ENCODE measurements around the gene HIVEP2. TPM values are rescaled to one million over a fixed set of nuclear protein-coding genes. Genes with fewer than 3 reads are reported as not detected.

Gene HIVEP2
- total RNA-seq, 1 donor from 2014 or later: 38.4 TPM

- no peak for DNase-seq (ENCODE audit: low spot score)
- Mint-ChIP-seq H3K27ac (no peak overlapping the region), H3K4me3 (no peak overlapping the region), H3K9me3 (no peaks in the 10 kb centered on the region), H3K4me1 (ENCODE audit: low read depth) (no peaks in the 10 kb centered on the region), H3K27me3 (ENCODE audit: insufficient read depth) (peaks cover 4% of the 10 kb centered on the region), H3K36me3 (ENCODE audit: low read depth) (no peaks in the 10 kb centered on the region)
- intact Hi-C loops (cut with micrococcal nuclease): loop anchor here (10.0 kb wide), 1 partner anchor 263 kb away; no protein-coding TSS in a partner anchor
Observed at GRCh38 chr6:142737368-142738034, 207.5 kb downstream of the HIVEP2 start.

DNA sequence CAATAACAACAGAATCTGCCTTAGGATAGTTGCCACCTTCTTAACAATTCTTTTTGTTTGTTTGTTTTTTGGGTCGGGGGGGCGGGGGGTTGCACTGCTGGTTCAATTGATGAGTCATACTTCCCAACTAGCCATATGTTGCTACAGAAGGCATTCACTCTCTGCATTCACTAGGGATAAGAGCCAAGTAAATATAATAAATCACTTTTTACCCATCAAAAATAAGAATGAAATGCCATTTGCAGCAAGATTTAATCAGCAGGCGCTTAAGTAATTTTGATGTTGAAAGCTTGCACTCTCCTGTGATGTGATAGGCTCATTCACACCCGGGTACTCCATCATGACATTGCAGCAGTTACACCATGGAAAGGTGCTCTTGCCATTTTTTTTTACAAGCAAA lies 209.8 kb downstream of the HIVEP2 start:
- Mint-ChIP-seq H3K4me3 (no peak overlapping the region), H3K9me3 (no peaks in the 10 kb centered on the region), H3K4me1 (ENCODE audit: low read depth) (no peaks in the 10 kb centered on the region), H3K36me3 (ENCODE audit: low read depth) (no peaks in the 10 kb centered on the region), H3K27me3 (ENCODE audit: insufficient read depth) (no peaks in the 10 kb centered on the region), H3K27ac (no peak overlapping the region)
- no peak for DNase-seq (ENCODE audit: low spot score)
- intact Hi-C loops (cut with micrococcal nuclease): loop anchor here (10.0 kb wide), 1 partner anchor 260 kb away; no protein-coding TSS in a partner anchor

- H3K36me3 Mint-ChIP-seq (ENCODE audit: low read depth): no peaks in the 10 kb centered on the region
- H3K27me3 Mint-ChIP-seq (ENCODE audit: insufficient read depth): no peaks in the 10 kb centered on the region
- H3K4me3 Mint-ChIP-seq: no peak overlapping the region
- no peaks in the 10 kb centered on the region for H3K9me3 Mint-ChIP-seq
- H3K4me1 Mint-ChIP-seq (ENCODE audit: low read depth): peaks cover 14% of the 10 kb centered on the region
- H3K27ac Mint-ChIP-seq: no peak overlapping the region
- intact Hi-C loops (cut with micrococcal nuclease): loop anchor here (10.0 kb wide), 1 partner anchor 258 kb away; no protein-coding TSS in a partner anchor
- no peak for DNase-seq (ENCODE audit: low spot score)
Observed at GRCh38 chr6:142732790-142733189, 212.2 kb downstream of the HIVEP2 start.

- no peaks in the 10 kb centered on the region for H3K36me3 Mint-ChIP-seq (ENCODE audit: low read depth)
- H3K4me3 Mint-ChIP-seq: no peak overlapping the region
- no peaks in the 10 kb centered on the region for H3K27me3 Mint-ChIP-seq (ENCODE audit: insufficient read depth)
- H3K4me1 Mint-ChIP-seq (ENCODE audit: low read depth): peaks cover 14% of the 10 kb centered on the region
- intact Hi-C loops (cut with micrococcal nuclease): loop anchor here (10.0 kb wide), 1 partner anchor 257 kb away; no protein-coding TSS in a partner anchor
- no peak for DNase-seq (ENCODE audit: low spot score)
- H3K27ac Mint-ChIP-seq: no peak overlapping the region
- H3K9me3 Mint-ChIP-seq: no peaks in the 10 kb centered on the region
Observed at GRCh38 chr6:142731611-142732010, 213.4 kb downstream of the HIVEP2 start.

- H3K36me3 Mint-ChIP-seq (ENCODE audit: low read depth): no peaks in the 10 kb centered on the region
- no peak for DNase-seq (ENCODE audit: low spot score)
- H3K4me3 Mint-ChIP-seq: no peak overlapping the region
- H3K27me3 Mint-ChIP-seq (ENCODE audit: insufficient read depth): no peaks in the 10 kb centered on the region
- H3K27ac Mint-ChIP-seq: no peak overlapping the region
- H3K4me1 Mint-ChIP-seq (ENCODE audit: low read depth): peaks cover 14% of the 10 kb centered on the region
- intact Hi-C loops (cut with micrococcal nuclease): loop anchor here (10.0 kb wide), 1 partner anchor 255 kb away; no protein-coding TSS in a partner anchor
- H3K9me3 Mint-ChIP-seq: no peaks in the 10 kb centered on the region
Observed at GRCh38 chr6:142729618-142730017, 215.4 kb downstream of the HIVEP2 start.

- Mint-ChIP-seq H3K36me3 (ENCODE audit: low read depth) (no peaks in the 10 kb centered on the region), H3K4me3 (no peak overlapping the region), H3K4me1 (ENCODE audit: low read depth) (peaks cover 14% of the 10 kb centered on the region), H3K27ac (no peak overlapping the region), H3K27me3 (ENCODE audit: insufficient read depth) (no peaks in the 10 kb centered on the region), H3K9me3 (no peaks in the 10 kb centered on the region)
- intact Hi-C loops (cut with micrococcal nuclease): no loop called here
- no peak for DNase-seq (ENCODE audit: low spot score)
Observed at GRCh38 chr6:142728910-142729481, 216.0 kb downstream of the HIVEP2 start.

DNA sequence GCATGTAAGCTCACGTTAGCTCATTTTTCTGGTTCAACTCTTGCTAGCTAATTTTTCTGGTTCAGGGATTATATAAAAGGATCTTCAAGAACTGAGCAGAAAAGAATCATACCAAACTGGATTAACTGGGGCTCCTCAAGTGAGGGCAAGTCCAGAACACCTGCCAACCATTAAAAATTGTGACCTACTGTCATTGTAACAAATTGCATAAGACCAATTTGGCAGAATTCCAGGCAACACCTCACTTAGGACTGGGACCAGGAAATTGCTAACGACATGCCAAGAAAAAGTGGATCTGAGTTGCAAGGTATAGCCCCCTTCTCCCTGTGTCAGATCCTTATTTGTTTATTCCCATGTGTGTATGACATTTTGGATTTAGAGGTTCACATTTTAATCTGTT lies 216.6 kb downstream of the HIVEP2 start:
- peaks cover 14% of the 10 kb centered on the region for H3K4me1 Mint-ChIP-seq (ENCODE audit: low read depth)
- no peaks in the 10 kb centered on the region for H3K36me3 Mint-ChIP-seq (ENCODE audit: low read depth)
- no peak overlapping the region for H3K27ac Mint-ChIP-seq
- H3K9me3 Mint-ChIP-seq: no peaks in the 10 kb centered on the region
- H3K27me3 Mint-ChIP-seq (ENCODE audit: insufficient read depth): no peaks in the 10 kb centered on the region
- intact Hi-C loops (cut with micrococcal nuclease): no loop called here
- no peak for DNase-seq (ENCODE audit: low spot score)
- H3K4me3 Mint-ChIP-seq: no peak overlapping the region

- no peak overlapping the region for H3K4me3 Mint-ChIP-seq
- H3K4me1 Mint-ChIP-seq (ENCODE audit: low read depth): peaks cover 14% of the 10 kb centered on the region
- no peaks in the 10 kb centered on the region for H3K27me3 Mint-ChIP-seq (ENCODE audit: insufficient read depth)
- no peak overlapping the region for H3K27ac Mint-ChIP-seq
- no peaks in the 10 kb centered on the region for H3K9me3 Mint-ChIP-seq
- no peak for DNase-seq (ENCODE audit: low spot score)
- no peaks in the 10 kb centered on the region for H3K36me3 Mint-ChIP-seq (ENCODE audit: low read depth)
- intact Hi-C loops (cut with micrococcal nuclease): no loop called here
Observed at GRCh38 chr6:142726616-142727015, 218.4 kb downstream of the HIVEP2 start.

- Mint-ChIP-seq H3K27me3 (ENCODE audit: insufficient read depth) (no peaks in the 10 kb centered on the region), H3K4me3 (no peak overlapping the region), H3K4me1 (ENCODE audit: low read depth) (peaks cover 14% of the 10 kb centered on the region), H3K9me3 (no peaks in the 10 kb centered on the region), H3K36me3 (ENCODE audit: low read depth) (no peaks in the 10 kb centered on the region), H3K27ac (no peak overlapping the region)
- no peak for DNase-seq (ENCODE audit: low spot score)
- intact Hi-C loops (cut with micrococcal nuclease): no loop called here
Observed at GRCh38 chr6:142725024-142725770, 219.8 kb downstream of the HIVEP2 start.

GRCh38 chr6:142722841-142723240 lies 222.1 kb downstream of the HIVEP2 start:
- Mint-ChIP-seq H3K36me3 (ENCODE audit: low read depth) (no peaks in the 10 kb centered on the region), H3K27ac (no peak overlapping the region), H3K4me3 (no peak overlapping the region), H3K27me3 (ENCODE audit: insufficient read depth) (no peaks in the 10 kb centered on the region), H3K9me3 (peaks cover 16% of the 10 kb centered on the region), H3K4me1 (ENCODE audit: low read depth) (no peaks in the 10 kb centered on the region)
- intact Hi-C loops (cut with micrococcal nuclease): no loop called here
- DNase-seq (ENCODE audit: low spot score): no peak

DNA sequence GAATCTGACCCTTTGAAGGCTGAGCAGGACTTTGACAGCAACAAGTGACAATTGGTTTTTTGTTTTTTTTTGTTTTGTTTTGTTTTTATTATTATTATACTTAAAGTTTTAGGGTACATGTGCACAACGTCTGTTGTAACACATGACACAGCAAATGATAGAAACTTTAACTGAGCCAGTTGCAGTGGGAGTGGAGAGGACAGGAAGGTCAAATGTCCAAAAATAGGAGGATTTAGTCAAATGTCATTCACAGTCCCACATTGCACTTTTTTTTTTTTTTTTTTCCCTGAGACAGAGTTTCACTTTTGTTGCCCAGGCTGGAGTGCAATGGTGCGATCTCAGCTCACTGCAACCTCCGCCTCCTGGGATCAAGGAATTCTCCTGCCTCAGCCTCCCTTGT lies 223.0 kb downstream of the HIVEP2 start:
- peaks cover 2% of the 10 kb centered on the region for H3K27me3 Mint-ChIP-seq (ENCODE audit: insufficient read depth)
- H3K4me1 Mint-ChIP-seq (ENCODE audit: low read depth): no peaks in the 10 kb centered on the region
- H3K36me3 Mint-ChIP-seq (ENCODE audit: low read depth): no peaks in the 10 kb centered on the region
- DNase-seq (ENCODE audit: low spot score): no peak
- H3K9me3 Mint-ChIP-seq: peaks cover 20% of the 10 kb centered on the region
- no peak overlapping the region for H3K27ac Mint-ChIP-seq
- intact Hi-C loops (cut with micrococcal nuclease): no loop called here
- H3K4me3 Mint-ChIP-seq: no peak overlapping the region

DNA sequence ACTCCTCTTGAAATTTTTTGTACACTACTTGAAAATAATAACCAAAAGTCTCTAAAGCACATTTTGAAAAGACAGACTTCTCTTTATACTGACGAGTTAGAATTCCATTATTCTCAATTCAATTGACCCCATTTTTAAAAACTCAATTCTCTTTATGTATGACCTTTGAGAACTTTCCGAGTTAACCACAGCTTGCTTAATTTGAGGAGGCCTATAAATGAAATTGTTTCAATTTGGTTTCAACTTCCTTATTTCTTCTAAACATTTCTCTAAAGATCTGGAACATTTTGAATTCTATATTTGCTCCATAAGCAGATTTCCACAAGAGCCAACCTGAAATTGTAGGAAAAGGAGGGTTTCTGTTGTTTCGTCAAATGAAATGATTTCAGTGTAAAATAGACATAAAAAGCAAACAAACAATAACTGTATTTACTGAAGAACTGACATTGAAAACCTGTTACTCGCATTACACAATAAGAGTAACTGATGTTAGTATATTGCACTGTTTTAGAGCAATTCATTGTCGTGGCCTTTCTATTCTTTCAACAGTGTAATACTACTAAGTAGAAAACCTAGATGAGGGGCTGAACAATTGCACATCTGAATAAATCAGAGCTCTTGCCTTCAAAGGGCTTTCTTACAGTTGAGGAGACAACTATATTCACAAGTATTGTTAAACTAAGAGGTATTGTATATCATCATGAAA lies 223.6 kb downstream of the HIVEP2 start:
- H3K9me3 Mint-ChIP-seq: peaks cover 20% of the 10 kb centered on the region
- H3K4me3 Mint-ChIP-seq: no peak overlapping the region
- peaks cover 2% of the 10 kb centered on the region for H3K27me3 Mint-ChIP-seq (ENCODE audit: insufficient read depth)
- H3K36me3 Mint-ChIP-seq (ENCODE audit: low read depth): no peaks in the 10 kb centered on the region
- DNase-seq (ENCODE audit: low spot score): no peak
- H3K27ac Mint-ChIP-seq: no peak overlapping the region
- no peaks in the 10 kb centered on the region for H3K4me1 Mint-ChIP-seq (ENCODE audit: low read depth)
- intact Hi-C loops (cut with micrococcal nuclease): no loop called here
